DMS79 (cell line): ENCODE measurements around the gene DIS3L2.
A peak's percentile ranks its signal among the peaks of the same experiment; 100 is the strongest.

Source experiments
- DNase-seq: peaks from one replicate; lab custom pipeline; 2025; lab: John Stamatoyannopoulos, UW

Gene DIS3L2

DNA sequence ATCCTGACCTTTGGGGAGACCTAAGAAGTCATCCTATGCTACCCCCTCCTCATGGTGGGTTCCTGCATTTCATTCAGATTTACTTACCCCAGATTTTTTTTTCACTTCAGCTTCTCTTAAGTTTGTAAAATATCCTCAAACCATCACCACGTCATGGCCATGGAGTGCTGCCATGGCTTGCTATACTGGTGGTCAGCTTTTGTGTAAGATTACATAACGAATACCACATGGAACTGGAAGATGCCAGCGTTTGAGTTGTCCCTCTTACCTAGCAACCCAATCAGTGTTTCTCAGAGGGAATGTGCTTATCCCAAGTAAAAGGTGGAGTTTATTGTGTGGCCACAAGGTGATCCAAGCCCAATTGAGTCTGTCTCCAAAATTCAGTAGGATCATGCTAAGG, 268.4 kb downstream of the DIS3L2 start:
- no peak for DNase-seq

DNA sequence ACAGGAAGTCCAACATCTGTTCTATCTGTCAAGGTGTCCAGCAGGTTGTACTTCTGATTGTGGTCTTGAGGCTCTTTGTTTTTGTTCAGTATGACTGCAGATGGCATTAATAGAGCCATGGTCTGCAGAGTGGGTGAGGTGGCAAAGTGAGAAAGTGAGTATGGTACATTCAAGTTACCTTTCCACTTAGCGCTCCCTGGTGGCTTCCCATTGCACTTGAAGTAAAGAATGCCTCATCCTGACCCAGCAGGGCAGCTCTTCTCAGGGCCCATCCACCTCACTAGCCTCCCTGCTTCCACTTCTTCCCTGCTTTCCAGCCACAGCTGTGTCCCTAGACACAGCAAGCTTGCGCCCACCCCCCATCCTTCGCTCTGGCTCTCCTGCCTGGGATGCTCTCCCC, 269.0 kb downstream of the DIS3L2 start:
- DNase-seq = no peak

DNA sequence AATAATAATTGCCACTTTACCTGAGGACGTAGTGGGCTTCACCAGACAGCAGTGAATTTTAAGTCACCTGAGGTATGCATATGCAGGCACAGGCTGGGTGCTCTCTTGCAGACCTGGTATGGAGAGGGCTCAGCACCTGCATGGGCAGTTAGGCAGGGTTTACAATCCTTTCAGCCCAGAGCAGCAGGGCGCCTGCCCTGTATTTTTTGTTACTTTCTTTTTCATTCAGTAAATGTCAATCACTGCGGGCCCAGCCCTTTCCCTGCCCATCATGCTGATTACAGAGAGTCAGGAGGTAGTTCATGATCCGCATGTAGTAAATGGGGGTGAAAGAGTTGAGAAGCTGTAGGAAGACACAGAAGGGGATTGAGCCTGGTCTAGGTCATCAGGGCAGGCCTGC, 270.0 kb downstream of the DIS3L2 start:
- no peak for DNase-seq

DNA sequence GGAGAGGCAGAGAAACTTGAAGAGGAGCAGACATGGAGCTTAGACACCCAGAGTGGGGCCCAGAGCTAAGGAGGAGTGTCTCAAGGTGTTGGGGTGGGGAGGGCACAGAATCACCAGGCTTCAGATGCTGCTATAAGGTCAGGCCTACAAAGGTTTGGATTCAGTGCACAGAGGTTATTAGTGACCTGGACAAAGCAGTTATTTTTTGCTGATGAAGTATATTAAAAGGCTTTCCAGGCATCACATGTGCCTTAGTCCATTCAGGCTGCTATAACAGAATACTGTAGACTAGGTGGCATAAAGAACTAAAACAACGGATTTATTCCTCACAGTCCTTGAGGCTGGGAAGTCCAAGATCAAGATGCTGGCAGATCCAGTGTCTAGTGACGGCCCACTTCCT, 271.4 kb downstream of the DIS3L2 start:
- DNase-seq = no peak

DNA sequence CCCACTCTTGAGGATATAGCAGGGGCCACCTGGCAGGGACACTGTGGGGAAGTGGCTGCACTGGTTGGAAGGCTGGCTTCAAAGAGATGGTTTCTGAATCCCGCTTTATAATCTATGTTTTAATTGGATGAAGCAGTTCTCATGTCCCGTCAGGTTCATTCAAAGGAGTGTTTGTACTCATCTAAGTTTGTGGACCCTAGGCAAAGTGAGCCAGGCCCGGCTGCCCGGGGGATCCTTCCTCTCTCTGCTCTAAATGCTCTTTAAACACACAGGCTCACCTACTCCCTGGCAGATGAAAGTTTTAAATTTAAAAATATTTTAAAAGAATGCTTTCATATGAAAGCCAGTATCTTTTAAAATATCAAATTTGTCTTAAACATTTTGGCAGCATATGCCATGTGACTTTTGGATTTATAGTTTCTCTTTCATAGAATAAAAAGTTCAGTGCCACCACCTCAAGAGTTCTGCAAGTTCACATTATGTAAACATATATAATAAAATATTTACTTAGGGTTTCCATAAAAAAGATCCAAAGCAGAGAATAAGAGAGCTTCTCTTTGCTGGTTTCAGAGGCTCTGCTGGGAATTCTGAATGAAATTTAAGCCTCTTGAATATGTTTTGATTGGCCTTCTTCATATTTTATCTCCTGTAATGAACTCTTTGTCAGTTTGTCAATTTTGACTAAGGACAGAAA, 273.6 kb downstream of the DIS3L2 start:
- no peak for DNase-seq

DNA sequence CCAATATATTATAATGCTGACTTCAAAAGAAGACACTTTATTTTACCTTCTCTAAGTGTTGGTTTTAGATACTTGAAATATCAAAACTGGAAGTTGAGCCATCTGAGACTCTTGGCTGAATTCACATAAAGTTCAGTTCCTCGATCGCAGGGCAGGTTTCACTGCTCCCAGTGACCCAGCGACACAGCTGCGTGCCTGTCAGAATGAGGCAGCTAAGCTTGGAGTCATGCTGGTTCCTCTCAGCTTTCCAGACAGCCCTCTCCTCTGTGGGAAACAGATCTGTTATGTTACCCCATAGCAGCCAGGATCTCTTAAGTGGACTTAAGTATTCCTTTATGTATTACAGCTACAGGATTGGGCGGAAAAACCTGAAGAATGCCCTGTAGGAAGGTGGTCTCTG, 274.2 kb downstream of the DIS3L2 start:
- DNase-seq = no peak

DNA sequence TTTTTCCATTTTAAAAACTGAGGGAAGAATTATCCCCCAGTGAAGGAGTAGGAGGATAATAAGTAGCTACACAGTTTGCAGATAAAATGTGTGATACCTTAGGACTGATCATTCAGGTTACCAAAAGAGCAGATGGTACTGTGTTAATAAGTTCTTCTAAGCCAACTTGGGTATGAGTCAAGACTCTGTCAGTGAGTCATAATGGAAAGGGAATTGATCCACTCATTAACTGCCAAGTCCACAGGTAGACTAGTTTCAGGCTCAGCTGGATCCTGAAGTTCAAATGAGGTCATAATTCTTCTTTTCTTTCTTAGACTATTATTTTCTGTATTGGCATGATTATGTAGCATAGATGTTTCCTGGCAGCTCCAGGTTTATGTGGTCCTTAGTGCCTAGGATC, 274.7 kb downstream of the DIS3L2 start:
- DNase-seq = no peak

DNA sequence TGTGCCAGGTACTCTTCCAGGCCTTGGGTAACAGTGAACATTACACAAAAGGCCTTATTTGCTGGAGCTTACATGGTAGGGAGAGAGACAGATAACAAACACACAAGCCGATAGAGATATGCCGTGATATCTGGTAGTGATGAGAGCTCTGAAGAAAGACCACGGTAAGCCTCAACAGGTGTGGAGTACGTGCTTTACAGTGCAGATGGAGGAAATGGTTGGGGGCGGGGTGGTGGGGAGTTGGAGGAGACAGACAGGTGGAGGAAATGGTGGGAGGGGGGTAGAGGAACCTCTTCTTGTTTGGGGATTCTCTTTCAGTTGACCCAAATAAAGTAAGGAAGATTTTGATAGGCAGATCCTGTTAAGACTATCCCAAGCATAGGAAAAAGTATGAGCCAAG, 276.0 kb downstream of the DIS3L2 start:
- no peak for DNase-seq

DNA sequence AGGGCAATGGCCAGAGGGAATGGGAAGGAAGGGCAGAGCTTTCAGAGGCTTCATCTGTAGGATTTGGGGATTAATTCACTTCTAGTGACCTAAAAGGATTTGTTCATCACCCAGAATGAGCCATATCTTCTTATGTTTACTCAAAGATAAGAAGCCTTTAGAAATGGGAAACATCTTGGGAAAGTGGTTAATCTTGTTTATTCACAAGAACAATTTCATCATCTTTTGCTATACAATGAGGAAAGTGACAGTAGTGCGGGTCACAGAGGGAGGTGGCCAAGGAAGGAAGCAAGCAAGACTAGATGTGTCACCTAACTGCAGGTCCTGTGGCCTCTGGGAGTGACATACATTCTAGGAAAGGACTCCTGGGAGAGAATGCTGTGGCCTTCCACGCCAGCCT, 276.6 kb downstream of the DIS3L2 start:
- DNase-seq = no peak

DNA sequence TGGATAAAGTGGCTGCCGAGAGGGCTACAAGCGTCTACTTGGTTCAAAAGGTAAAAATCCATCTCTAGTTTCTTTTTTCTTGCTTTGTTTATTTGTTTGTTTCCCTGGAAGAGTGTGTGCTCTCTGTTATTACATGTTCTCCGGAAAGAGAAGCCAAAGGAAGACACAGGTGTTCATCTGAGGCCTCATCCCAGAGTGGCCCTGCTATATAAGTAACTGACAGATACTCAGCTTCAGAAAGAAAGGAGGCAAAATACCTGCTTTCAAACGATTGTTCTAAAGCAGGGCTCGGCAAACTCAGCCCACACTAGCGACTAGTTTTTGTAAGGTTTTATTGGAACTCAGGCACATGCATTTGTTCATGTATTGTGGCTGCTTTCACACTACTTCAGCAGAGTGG, 277.1 kb downstream of the DIS3L2 start:
- no peak for DNase-seq

DNA sequence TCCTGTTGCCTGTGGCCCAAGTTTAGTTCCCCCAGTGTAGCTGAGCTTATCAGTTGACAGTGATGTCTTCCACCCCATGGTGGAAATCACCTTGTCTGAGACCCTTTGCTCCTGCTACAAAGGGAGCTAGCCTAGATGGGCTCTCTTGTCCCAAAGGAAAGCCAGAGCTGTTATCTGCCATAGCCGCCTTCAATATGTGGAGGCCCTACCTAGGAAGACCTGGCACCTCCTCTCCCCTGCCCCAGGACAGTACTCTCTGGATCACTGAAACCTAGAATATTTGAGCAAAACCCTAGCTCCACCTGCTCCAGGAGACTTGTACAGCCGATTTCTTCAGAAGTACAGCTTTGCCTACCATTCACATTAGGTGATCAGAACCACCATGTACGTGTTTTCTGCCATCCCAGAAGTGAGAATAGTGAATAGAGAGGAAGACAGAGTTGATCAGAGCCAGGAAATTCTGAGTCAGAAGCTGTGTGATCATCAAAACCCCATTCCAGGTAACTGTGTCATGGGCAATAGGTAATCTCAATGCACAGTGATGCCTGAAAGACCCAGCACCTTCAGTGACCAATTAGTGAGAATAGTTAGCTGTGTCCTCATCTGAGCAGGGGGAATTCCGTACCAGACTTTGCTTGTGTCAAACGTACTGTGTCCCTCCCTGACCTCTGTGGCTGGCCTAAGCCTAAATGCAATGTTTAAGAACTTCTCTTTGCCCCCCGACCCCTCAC, 278.6 kb downstream of the DIS3L2 start:
- DNase-seq = no peak

DNA sequence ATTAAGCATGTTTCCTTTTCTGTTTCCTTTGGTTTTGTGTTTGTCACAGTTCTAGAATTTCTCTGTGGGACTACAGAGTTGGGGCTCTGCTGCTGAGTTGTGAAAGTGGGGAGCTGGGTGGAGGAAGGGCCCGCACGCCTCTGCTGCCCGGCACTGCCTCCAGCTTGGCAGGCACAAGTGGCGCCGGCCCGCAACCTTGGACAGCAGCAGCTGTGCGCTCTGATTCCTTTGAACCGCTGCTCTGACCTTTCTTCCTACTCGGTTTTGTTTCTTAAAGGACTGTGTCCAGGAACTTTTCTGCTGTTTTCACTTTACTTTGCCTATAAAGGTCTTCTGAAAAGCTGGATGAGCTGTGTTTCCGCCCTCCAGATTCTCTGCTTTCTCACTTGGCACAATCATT, 279.4 kb downstream of the DIS3L2 start:
- no peak for DNase-seq

DNA sequence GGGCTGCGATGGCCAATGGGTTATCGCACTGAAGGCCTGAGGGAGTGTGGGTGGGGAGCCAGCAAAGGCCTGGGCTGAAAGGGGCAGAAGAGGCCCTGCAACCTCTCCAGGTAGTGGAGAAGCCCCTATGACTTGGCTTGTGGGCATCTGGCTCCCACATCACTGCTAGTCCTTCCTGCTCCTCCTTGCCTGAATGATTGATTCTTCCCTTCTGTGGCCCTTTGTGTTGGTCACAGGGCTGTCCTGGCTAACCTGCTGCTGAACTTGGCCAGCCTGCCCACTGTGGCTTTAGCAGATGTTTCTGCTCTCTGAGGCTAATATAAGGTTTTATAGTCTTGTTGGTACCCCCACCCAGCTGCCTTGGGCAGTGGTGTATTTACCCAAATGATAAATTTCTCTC, 280.8 kb downstream of the DIS3L2 start:
- no peak for DNase-seq

DNA sequence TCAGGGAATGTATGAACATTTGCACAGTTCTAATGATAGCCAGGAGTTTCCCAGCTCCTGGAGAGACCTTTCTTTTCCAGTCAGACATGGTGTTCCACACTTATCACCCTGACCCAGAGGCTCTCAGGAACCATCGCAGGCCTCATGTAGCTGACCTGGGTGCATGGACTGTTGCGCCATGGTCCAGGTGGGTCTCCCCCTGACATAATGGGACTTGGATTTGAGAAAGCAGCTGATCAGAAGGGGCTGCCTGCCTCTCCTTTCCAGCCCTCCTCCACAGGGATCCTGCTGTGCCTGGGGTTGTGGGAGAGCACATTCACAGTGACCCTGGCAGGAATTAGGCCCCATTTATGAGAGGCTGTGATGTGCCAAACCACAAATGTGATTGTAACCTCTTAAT, 283.6 kb downstream of the DIS3L2 start:
- no peak for DNase-seq

DNA sequence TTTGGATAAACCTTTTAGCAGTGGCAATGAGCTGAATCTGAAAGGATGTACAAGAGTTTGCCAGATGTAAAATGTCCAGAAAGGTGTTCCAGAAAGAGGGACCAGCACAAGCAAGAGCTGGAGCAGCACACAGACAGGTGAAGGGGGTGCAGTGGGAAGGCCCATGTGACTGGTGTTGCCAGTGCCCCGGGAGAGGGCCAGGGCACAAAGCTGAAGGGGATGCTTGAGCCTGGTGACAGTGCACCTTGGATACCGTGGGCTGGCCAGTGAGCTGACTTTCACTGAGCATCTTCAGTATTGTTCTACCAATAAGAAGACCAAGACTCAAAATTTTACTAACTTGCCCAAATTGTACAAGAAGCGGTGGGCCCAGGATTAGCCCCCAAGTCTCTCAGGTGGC, 284.7 kb downstream of the DIS3L2 start:
- DNase-seq = no peak

DNA sequence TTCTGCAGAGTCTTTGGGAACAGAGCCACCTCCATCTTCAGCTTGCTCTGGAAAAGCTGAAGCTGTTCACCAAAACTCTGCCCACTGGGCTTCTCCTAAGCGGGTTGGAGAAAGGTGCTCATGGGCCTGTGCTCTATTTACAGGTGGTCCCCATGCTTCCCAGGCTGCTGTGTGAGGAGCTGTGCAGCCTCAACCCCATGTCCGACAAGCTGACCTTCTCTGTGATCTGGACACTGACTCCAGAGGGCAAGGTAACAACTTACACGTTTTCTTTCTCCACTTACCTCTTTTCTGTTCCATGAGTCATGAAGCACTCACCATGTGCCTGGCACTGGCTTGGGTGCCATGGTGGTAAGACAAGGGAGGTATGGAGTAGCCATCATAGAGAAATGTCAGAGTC, 287.6 kb downstream of the DIS3L2 start:
- DNase-seq = no peak

DNA sequence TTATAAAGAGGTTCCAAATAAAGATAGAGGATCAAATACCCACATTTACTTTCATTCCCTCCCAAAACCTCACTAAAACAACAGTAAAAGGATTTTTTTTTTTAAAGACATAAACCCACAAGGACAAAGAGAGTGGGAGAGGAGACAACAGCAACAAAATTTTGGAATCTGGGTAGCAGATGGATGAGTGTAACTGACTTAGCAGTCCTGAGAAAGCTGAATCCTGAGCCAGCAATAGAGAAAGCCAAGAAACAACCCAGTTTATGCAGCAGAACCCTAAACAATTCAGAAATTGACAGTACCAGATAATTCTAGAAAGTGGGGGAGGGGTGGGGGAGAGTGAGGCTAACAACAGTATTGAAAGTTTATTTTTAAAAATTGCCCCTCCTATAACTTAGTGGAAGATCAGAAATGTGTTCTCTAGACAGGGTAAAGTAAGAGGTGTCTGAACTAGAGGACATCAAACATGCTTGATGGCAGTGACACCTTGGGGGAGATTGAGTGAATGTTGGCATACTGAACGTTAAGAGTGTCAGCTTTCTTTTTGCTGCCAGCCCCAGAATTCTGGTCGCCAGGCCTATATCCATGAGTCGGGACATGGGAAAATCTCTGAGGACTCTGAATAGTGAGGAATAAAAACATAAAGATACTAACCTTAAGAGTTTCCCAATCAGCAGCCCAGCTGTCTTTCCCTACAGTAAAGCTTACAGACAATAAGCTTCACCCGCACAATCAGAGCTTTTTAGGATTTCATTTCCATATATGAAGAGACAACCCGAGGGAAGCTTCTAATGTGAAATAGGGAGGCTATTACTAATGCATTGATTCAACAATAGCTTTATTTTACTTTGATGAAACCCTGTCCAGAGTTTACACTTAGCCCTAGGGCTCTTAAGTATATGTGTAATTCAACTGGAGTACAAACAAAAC, 289.0 kb downstream of the DIS3L2 start:
- DNase-seq = no peak

DNA sequence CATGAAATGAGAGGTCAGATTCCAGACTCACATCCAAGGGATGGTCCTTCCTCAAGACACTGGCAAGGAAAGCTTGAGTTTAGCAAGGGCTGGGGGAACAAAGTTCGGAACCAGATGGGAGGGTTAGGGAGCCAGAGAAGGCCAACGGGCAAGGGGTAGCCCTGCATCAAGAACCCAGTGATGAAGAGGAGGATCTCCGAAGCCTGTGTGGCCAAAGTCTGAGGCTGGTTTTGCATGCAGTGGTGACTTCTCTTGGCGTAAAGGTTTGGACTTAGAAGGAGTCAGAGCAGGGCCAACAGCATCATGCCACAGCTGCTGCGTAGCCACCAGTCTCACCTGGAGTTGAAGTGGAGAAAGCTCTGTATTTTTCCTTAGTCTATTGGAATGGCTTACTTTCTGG, 293.5 kb downstream of the DIS3L2 start:
- no peak for DNase-seq

DNA sequence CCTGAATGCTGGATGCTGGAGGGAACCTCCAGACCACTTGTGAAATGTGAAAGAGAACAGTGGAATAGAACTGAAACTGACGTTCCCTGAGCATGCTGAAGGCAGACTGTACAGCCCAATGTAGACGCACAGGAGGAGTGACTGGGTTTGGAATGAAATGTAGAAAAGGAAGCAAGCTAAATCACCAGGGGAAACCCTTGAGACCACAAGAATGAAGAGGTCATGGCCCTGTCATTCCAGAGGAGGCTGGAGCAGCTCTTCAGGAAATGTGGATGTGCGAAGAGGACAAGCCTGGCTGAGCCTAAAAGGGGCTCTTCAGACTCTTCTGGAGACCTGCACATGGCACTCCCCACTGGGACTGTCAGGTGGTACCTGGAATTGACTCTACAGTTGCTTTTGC, 298.6 kb downstream of the DIS3L2 start:
- DNase-seq = peak; percentile 78

DNA sequence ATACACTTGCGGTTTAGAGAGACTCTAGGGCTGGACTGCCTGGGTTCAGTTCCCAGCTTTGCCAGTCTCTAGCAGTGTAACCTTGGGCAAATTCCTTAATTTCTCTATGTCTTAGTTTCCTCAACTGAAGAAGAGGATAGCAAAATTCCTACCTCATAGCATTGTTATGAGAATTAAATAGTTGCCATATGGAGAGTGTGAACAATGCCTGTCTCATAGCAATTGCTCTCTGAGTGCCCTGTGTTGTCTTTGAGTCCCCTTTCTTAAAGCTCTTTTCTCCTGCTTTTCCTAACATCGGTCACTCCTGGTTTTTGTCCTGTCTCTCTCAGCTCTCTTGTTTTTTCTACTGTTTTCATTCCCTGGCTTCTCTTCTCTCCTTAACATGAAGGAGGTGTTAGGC, 300.3 kb downstream of the DIS3L2 start:
- DNase-seq = no peak

DNA sequence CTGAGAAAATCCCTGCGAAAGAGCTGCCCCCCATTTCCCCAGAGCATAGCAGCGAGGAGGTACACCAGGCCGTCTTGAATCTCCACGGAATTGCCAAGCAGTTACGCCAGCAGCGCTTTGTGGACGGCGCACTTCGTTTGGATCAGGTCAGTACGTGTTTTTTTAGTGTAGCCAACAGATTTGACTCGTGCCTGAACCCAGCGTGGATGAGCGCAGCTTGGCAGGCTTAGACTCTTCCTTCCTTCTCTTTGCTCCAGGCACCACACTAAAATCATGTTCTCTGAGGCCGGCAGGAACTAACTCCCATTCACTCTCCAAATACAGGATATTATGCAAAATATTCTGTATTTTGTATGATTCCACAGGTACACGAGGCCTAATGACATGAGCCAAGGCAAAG, 301.8 kb downstream of the DIS3L2 start:
- no peak for DNase-seq

DNA sequence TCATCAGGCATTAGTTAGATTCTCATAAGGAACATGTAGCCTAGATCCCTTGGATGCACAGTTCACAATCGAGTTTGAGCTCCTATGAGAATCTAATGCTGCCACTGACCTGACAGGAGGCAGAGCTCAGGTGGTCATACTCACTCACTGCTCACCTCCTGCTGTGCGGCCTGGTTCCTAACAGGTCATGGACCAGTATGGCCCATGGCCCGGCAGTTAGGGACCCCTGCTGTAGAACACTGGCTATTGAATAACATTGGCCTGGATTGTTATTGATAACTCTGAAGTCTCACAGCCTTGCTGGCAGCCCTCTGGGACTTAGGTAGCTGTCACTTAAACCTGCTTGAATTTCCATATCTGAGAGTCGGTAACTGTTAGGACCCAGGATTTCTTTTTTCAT, 302.6 kb downstream of the DIS3L2 start:
- no peak for DNase-seq

DNA sequence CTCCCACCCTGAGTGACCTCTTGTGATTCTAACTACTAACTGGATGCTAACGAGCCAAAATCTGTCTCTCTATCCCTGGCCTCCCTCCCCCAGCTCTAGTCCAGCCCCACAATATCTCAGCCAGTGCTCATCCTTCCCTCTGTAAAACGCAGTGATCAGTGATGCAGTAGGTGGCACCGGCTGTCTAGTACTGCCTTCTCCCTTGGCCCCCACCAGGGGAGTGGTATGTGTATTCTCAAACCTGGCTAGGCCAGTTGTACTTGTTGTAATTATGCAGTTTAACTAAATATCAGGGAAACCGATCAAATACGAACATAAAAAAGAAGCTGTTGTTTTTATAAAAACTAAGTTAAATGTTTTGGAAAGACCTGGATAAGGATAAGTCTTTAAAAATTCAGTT, 303.8 kb downstream of the DIS3L2 start:
- DNase-seq = no peak
